Common myeloid progenitor, CD34-positive (primary cell): Measurements from ENCODE around the gene FBXW4.

Experiments
- CTCF ChIA-PET: fragments of 350-600 bp; sonication (Branson Sonifier 250); formaldehyde crosslinking; loops from one replicate; lab custom pipeline; 2021; ENCODE audit warnings: antibody characterized with exemption; lab: Charles Lee
- POLR2A ChIA-PET: fragments of 350-600 bp; sonication (Branson Sonifier 250); formaldehyde crosslinking; loops from one replicate; lab custom pipeline; 2021; ENCODE audit warnings: antibody characterized with exemption; lab: Charles Lee
- DNase-seq, 3 donors: peaks; one replicate each; pipeline versions ENCODE4 v3.0.0 to v3.0.0-alpha.2; 2013
- H3K27ac ChIP-seq, 2 experiments: 1 replicate in 1 of 2; 2 replicates in 1 of 2; pipeline ENCODE4 v1.7.0; 2013; ENCODE audit warnings: inconsistent platforms in 2 of 2, low read length in 2 of 2, mild to moderate bottlenecking in 2 of 2, low read depth in 1 of 2, moderate library complexity in 1 of 2; ENCODE audit not compliant: severe bottlenecking in 2 of 2, insufficient read depth in 1 of 2, poor library complexity in 1 of 2
- H3K27me3 ChIP-seq, 5 experiments: replicated peaks in 2 of 5; 1 replicate in 3 of 5; 2 replicates in 2 of 5; pipeline versions ENCODE4 v1.6.1 to v1.7.0; 2013; ENCODE audit warnings: low read length in 4 of 5, mild to moderate bottlenecking in 2 of 5, moderate library complexity in 2 of 5, inconsistent platforms in 1 of 5; ENCODE audit not compliant: insufficient read depth in 5 of 5, control insufficient read depth in 4 of 5
- H3K36me3 ChIP-seq, 4 experiments: 1 replicate in 2 of 4; 2 replicates in 2 of 4; pipeline versions ENCODE4 v1.6.1 to v1.7.0; 2013; ENCODE audit warnings: low read length in 3 of 4, control low read depth in 1 of 4, mild to moderate bottlenecking in 1 of 4; ENCODE audit not compliant: control insufficient read depth in 4 of 4, insufficient read depth in 4 of 4
- H3K4me1 ChIP-seq, 4 experiments: 1 replicate in 3 of 4; 2 replicates in 1 of 4; pipeline versions ENCODE4 v1.6.1 to v1.7.1; 2013; ENCODE audit warnings: low read length in 3 of 4, mild to moderate bottlenecking in 3 of 4, control low read depth in 1 of 4, inconsistent platforms in 1 of 4, moderate library complexity in 1 of 4; ENCODE audit not compliant: control insufficient read depth in 4 of 4, insufficient read depth in 4 of 4; ENCODE audit errors: control extremely low read depth in 1 of 4
- H3K4me3 ChIP-seq, 7 experiments: 1 replicate in 4 of 7; 2 replicates in 3 of 7; pipeline versions ENCODE4 v1.5.1 to v1.7.0; 2013; ENCODE audit warnings: mild to moderate bottlenecking in 7 of 7, low read length in 6 of 7, moderate library complexity in 6 of 7, inconsistent platforms in 2 of 7, low read depth in 2 of 7, control low read depth in 1 of 7; ENCODE audit not compliant: insufficient read depth in 4 of 7, control insufficient read depth in 1 of 7; ENCODE audit errors: extremely low read depth in 1 of 7
- H3K9me3 ChIP-seq, 5 experiments: 1 replicate in 4 of 5; 2 replicates in 1 of 5; pipeline versions ENCODE4 v1.6.1 to v1.7.1; 2013; ENCODE audit warnings: low read length in 4 of 5, mild to moderate bottlenecking in 2 of 5, inconsistent platforms in 1 of 5, low read depth in 1 of 5, moderate library complexity in 1 of 5; ENCODE audit not compliant: control insufficient read depth in 4 of 5, insufficient read depth in 2 of 5; ENCODE audit errors: control extremely low read depth in 1 of 5
- WGBS: methylation state at CpG from one replicate; pipeline ENCODE4 v1.1.5; 2013; ENCODE audit not compliant: insufficient coverage; 5-methylcytosine and 5-hydroxymethylcytosine counted together

Gene FBXW4

GRCh38 chr10:101725296-101726114, 30.5 kb upstream of the FBXW4 start:
- CTCF ChIA-PET = no interaction called here
- peak in 2 of 3 donors; percentile 6 for DNase-seq
- H3K4me3 ChIP-seq = no peak overlapping the region
- H3K4me1 ChIP-seq = no peaks in the 10 kb centered on the region
- peaks cover 0 to 3% (median 0%) of the 10 kb centered on the region in 5 experiments for H3K27me3 ChIP-seq
- POLR2A ChIA-PET = no interaction called here
- no peaks in the 10 kb centered on the region for H3K9me3 ChIP-seq
- WGBS = 78% methylated on average over 4 of the region's 8 CpGs
- H3K27ac ChIP-seq = no peak overlapping the region
- no peaks in the 10 kb centered on the region for H3K36me3 ChIP-seq

GRCh38 chr10:101724446-101724845, 29.5 kb upstream of the FBXW4 start:
- no peak for DNase-seq
- no peak overlapping the region for H3K4me3 ChIP-seq
- H3K4me1 ChIP-seq = no peaks in the 10 kb centered on the region
- 100% methylated on average over 1 of the region's 2 CpGs for WGBS
- POLR2A ChIA-PET = no interaction called here
- no peak overlapping the region for H3K27ac ChIP-seq
- no peaks in the 10 kb centered on the region for H3K9me3 ChIP-seq
- CTCF ChIA-PET = interaction anchor here (1.1 kb wide), 1 partner anchor 44 kb away, joined by 3 read pairs; no protein-coding TSS in a partner anchor
- no peaks in the 10 kb centered on the region for H3K36me3 ChIP-seq
- peaks cover 0 to 9% (median 0%) of the 10 kb centered on the region in 5 experiments for H3K27me3 ChIP-seq

- ChIA-PET POLR2A (interaction anchor here (0.7 kb wide), 1 partner anchor 486 kb away, joined by 5 read pairs; no protein-coding TSS in a partner anchor), CTCF (interaction anchor here (1.0 to 1.4 kb wide), 2 partner anchors 21 to 49 kb away, joined by 4 to 5 read pairs; no protein-coding TSS in a partner anchor)
- 100% methylated on average over 2 of the region's 3 CpGs for WGBS
Observed at GRCh38 chr10:101723176-101723575, 28.2 kb upstream of the FBXW4 start.

GRCh38 chr10:101721806-101722205, 26.8 kb upstream of the FBXW4 start:
- Histone ChIP-seq H3K9me3 (no peaks in the 10 kb centered on the region), H3K27me3 (peaks cover 0 to 11% (median 0%) of the 10 kb centered on the region in 5 experiments), H3K4me3 (no peak overlapping the region), H3K36me3 (no peaks in the 10 kb centered on the region), H3K27ac (no peak overlapping the region), H3K4me1 (no peaks in the 10 kb centered on the region)
- 88% methylated on average over 2 of the region's 2 CpGs for WGBS
- no peak for DNase-seq
- ChIA-PET POLR2A (no interaction called here), CTCF (interaction anchor here (1.0 to 1.5 kb wide), 3 partner anchors 12 to 48 kb away, joined by 4 to 5 read pairs (median 4); no protein-coding TSS in a partner anchor)

More at GRCh38 chr10:101723176-101723575, 28.2 kb upstream of the FBXW4 start:
- no peak overlapping the region for H3K27ac ChIP-seq
- DNase-seq = no peak
- H3K4me1 ChIP-seq = no peaks in the 10 kb centered on the region
- H3K27me3 ChIP-seq = peaks cover 0 to 11% (median 0%) of the 10 kb centered on the region in 5 experiments
- no peaks in the 10 kb centered on the region for H3K36me3 ChIP-seq
- no peaks in the 10 kb centered on the region for H3K9me3 ChIP-seq
- H3K4me3 ChIP-seq = no peak overlapping the region

- 100% methylated on average over 3 of the region's 6 CpGs for WGBS
- ChIA-PET POLR2A (no interaction called here), CTCF (interaction anchor here (1.5 kb wide), 1 partner anchor 11 kb away, joined by 4 read pairs; no protein-coding TSS in a partner anchor)
- H3K36me3 ChIP-seq = no peaks in the 10 kb centered on the region
- no peak overlapping the region for H3K4me3 ChIP-seq
- no peak for DNase-seq
- H3K9me3 ChIP-seq = no peaks in the 10 kb centered on the region
- no peaks in the 10 kb centered on the region for H3K4me1 ChIP-seq
- no peak overlapping the region for H3K27ac ChIP-seq
- H3K27me3 ChIP-seq = peaks cover 0 to 11% (median 0%) of the 10 kb centered on the region in 5 experiments
Observed at GRCh38 chr10:101720606-101721230, 25.7 kb upstream of the FBXW4 start.

GRCh38 chr10:101718690-101719275, 23.8 kb upstream of the FBXW4 start:
- Histone ChIP-seq H3K36me3 (no peaks in the 10 kb centered on the region), H3K4me1 (no peaks in the 10 kb centered on the region), H3K27ac (no peak overlapping the region), H3K9me3 (no peaks in the 10 kb centered on the region), H3K27me3 (peaks cover 0 to 11% (median 0%) of the 10 kb centered on the region in 5 experiments), H3K4me3 (no peak overlapping the region)
- ChIA-PET CTCF (interaction anchor here (0.9 to 1.4 kb wide), 4 partner anchors 8 to 278 kb away, joined by 3 to 4 read pairs (median 4); no protein-coding TSS in a partner anchor), POLR2A (no interaction called here)
- DNase-seq = no peak
- WGBS = 100% methylated on average over 1 of the region's 3 CpGs
